C1 segment of cervical spinal cord (tissue), 14 donors: ENCODE data around the gene TMEM258.
A peak's percentile ranks its signal among the peaks of the same experiment; 100 is the strongest.

ENCODE experiments used
- DNase-seq, 14 donors: peaks; one replicate each; lab custom pipeline; 2025; lab: John Stamatoyannopoulos, UW

TMEM258 gene

DNA sequence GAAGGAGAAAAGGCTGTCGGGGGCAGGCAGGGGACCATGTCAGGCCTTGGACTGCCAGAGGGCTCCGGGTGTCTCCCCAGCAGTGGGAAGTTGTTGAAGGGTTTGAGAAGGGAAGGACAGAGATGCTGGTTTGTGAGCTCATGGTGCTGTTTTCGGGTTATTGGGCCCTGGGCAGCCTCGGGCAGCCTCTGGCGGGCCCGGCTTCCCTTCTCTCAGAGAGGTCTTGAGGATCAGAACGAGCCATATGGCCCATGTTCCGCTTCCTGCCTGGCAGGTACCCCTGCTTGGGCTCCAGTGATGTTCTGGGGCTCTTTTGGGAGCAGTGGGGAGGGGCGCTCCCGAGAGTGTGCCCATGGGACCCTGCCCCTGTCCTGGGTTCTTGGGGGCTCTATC is 30.2 kb downstream of the TMEM258 start:
- DNase-seq, result no peak

DNA sequence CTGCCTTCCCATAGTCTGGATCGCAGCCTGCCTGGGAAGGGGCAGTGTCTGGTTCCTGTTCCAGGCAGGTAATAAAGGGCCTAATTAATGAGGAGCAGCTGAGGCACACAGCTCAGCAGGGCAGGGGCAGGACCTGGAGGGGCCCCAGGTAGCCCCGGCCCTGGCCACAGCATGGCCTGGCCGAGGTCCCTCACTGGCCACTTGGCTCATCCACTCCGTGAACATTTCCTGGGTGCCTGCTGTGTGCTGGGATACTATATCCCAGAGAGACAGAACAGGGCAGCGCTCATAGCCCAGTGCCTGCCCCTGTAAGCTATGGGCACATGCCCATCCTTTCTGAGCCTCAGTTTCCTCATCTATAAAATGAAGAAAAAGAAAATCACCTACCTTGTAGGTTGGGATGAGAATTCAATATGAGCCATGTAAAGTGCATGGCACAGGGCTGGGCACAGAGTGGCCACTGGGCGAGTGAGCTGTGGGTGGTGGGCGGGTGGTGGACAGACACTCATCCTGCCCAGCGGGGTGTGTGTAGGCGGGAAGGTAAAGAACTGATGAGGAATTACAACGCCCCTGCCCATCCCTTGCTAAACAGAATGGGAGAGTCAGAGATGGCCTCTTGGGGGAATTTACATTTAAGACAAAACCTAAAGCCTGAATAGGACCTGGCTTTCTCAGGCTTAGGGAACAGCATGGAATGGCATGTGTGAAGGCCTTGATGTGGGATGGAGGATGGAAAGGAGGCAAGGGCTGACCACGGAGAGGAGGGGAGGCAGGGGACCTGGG is 30.8 kb downstream of the TMEM258 start:
- DNase-seq, result no peak

DNA sequence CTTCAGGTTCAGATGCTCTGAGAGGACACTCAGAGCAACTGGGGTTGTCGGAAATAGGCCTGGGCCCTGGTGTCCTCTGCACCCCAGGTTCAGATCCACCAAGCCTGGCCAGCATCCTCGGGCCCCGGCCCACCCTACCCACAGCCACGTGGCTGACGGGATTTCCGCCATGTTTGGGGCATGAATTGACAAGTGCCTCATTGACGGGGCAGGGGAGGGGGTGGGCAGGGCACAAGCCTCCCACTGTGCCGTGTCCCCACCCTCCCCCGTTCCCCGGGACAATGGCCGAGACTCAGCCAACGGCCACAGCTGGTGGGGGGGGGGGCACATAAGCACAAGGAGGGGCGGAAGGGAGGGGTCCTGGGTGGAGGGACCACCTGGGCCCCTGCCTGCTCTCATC is 31.5 kb downstream of the TMEM258 start:
- DNase-seq, result peak in 12 of 14 donors; percentile 31 to 92 (median 80)

DNA sequence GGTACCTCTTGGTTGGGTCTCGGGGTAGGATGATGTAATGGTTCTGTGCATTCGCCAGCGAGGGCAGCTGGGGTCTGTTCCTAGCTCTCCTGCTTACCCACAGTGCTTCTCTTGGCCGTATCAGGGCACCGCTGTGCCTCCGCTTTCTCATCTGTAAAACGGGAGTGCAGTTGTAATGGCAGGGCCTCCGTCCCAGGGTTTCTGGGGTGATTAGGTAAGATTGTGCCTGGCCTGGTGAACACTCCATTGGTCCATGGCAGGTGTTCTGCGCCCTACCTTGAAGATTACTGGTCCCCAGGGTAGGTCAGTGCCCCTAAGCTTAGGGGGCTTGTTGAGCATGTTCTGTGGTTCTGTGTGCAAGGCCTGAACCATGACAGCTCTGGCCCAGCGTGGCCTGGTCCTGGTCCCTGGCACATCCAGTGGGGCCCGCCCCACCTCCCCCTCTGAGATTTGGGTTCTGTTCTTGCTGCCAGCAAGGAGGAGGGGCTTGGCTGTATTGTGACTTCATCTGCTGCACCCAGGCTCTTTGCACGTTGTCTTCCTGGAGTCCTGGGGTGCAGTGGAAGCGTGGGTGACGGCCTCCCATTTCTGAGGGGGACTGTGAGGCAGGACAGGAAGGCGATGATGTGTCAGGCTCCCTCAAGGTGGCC is 35.1 kb downstream of the TMEM258 start:
- peak in 2 of 14 donors; percentile 20 to 41 for DNase-seq

DNA sequence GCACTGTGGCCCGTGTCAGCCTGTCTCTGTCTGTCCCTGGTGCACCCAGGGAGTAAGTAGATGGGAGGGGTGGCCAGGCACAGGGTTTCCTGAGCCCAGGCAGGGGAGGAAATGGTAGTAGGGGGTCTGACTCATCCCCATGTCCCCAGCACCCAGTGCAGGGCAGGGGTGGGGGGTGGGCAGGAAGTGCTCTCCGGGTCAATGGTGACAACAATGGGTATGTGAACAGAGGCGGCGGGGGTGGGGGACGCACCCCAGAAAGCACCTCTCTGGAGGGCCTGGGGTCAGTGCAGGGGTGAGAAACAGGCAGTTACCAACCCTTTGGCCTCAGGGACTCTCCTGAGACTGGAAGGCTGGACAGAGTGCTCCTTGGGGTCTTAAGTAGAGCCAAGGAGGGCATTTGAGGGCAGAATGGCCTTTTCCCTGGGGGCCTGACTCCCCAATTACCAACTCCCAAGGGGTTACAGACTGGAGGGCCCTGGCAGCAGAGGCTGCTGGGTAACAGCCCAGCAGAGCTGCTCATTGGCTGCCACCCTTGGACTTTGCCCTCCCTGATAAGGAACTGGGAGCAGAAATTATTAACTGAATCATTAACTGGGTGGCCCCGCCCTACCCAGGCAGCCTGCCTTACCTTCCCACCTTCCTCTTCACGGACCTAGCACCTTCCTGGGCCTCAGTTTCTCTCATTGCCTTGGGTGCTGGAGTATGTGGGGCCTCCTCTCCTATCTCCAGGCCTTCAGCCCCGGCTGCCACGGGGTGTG is 35.8 kb downstream of the TMEM258 start:
- peak in 3 of 14 donors; percentile 15 to 79 (median 39) for DNase-seq

DNA sequence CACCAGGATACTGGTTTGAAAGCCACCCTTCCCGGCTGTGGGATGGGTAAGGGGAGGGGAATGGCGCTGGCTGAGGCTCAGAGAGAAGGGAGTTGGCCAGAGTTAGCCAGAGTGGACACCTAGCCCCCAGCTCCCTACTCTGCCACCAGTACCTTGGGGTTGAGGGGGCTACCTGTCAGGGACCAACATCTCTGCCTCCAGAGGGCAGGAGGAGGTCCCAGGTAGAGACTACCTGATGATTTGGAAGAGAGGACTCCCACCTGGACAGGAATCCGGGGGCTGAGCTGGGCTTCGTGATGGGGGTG is 36.3 kb downstream of the TMEM258 start:
- no peak for DNase-seq

DNA sequence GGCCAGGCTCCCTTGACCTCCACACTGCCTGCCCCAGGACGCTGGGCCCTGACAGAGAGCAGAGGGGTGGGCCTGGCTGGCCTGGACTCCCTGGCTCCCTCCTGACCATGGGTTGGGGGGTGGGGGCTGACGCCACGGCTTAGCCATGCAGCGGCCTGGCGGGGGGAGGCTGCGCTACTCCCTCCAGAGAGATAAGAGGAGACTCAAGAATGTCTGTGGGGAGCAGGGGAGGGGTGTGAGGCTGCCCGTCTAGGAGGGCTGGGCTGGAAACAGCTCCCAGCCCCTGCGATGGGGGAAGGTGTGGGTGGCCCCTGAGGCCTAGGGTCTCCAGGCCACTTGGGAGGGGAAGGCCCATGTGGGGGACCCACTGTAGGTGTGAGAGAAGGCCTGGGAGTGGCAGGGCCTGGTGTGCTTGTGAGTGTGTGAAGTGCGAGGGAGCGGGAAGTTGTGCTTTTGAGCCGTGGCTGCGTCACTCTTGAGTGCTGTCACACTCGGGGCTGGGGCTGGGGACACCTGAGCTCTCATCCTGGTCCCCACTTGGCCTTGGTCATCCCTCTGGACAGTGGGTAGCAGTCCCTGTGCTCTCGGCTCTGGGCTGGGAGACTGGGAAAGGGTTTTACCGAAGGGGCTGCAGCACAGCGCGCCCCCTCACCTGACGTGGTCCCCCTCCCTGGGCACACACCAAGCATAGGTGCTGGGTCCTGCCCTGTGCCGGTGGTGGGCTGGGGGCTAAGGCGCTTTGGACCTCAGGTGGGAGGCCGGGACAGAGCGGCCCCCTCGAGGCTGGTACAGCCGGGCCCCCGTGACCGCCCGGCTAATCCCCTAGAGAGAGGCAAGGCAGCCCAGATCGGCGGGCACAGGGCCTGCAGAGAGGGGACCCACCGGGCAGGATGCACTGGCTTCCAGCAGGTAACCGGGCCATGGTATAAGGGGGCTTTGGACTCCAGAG is 37.6 kb downstream of the TMEM258 start:
- peak in 3 of 14 donors; percentile 15 to 53 (median 47) for DNase-seq

DNA sequence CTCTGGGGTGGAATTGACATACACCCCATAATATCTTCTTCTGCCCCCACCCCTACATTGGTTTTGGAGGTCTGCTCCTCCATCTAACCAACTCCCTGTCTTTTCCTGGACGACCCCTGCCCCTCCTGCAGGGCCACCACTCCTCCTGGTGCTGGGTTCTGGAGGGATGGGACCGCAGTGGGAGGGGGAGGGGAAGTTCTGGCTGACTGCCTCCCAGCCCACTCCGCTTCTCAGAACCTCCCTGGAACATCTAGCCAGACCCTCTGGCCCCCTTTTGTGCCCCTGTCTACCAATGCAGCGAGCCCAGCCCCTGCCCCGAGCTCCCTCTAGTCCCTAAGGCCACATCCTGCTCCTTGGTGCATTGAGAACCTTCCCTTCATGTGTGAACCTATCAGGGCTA is 38.7 kb downstream of the TMEM258 start:
- peak in 1 of 14 donors; percentile 44 for DNase-seq

DNA sequence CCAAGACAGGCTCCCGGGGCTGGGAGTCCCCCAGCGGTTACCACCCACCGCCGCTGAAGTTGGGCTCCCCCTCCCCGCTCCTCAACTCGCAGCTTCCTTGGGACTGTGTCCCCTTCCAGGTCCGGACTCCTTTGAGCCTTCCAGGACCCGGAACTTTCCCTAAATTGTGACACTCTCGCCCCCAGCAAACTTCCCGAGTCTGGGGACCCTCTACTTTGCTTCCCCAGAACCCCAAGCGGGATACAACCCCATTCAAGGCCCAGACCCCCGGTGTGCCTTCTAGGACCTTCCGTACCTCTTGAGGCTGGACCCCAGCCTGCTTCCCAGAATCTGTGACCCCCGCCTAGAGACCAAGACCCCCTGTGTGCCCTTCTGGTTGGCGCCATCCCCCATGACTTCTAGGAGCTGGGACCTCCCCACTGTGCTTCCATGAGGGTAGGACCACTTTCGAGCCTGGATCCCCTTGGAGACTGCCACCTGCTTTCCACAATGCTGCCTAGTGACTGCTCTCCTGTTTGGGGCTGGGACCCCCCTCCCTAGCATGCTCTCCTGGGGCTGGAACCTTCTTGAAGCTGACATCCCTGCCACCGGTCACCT is 39.4 kb downstream of the TMEM258 start:
- peak in 1 of 14 donors; percentile 44 for DNase-seq

DNA sequence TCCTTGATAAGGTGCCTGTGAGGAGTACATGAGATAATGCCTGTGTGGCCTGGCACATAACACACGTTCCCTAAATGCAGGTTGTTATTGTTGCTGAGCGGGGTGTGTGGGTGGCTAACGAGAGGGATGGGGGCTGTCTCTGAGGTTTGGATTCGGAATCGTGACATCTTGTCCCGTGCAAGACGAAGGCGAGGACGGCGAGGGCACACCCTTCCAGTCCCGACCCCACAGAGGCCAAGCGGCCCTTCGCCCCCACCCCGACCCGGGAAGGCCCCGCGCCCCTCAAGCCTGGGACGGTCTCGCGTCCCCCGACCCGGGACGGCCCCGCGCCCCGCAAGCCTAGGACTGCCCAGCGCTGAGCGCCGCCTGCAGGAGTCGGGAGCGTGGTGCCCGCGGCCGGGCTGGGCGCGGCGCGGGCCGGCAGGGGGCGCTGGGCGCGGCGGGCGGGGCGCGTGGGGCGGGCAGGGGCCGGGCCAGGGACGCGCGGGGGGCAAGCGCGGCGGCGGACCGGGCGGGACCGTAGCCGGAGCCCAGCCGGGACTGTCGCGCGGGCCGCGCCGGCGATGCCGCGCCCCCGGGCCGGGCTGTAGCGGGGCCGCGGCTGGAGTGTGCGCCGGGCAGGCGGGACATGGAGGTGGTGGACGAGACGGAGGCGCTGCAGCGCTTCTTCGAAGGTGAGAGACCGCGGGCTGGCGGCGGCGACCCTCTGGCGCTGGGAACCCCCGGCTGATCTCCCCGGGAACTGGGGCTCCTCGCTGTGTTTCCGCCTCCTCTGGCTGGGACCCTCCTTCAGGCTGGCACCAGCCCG is 40.1 kb downstream of the TMEM258 start, which contains the start of gene MYRF:
TSS of gene MYRF (plus strand) at position 520 of the 808 bp plus-strand sequence. CDS start at position 629, 109 bp downstream.
- DNase-seq, result peak in 10 of 14 donors; percentile 23 to 82 (median 42)

DNA sequence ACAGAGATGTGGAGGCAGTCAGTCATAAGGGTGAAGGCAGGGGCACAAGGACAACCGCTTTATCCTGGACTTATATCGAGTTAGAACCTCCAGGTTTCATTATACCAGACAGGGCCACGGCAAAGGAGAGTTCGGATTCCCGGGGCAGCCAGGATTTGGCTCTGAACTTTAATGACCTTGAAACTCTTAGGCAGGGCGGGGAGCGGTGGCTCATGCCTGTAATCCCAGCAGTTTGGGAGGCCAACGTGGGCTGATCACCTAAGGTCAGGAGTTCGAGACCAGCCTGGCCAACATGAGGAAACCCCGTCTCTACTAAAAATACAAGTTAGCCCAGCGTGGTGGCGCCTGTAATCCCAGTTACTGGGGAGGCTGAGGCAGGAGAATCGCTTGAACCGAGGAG is 41.0 kb downstream of the TMEM258 start:
- no peak for DNase-seq

DNA sequence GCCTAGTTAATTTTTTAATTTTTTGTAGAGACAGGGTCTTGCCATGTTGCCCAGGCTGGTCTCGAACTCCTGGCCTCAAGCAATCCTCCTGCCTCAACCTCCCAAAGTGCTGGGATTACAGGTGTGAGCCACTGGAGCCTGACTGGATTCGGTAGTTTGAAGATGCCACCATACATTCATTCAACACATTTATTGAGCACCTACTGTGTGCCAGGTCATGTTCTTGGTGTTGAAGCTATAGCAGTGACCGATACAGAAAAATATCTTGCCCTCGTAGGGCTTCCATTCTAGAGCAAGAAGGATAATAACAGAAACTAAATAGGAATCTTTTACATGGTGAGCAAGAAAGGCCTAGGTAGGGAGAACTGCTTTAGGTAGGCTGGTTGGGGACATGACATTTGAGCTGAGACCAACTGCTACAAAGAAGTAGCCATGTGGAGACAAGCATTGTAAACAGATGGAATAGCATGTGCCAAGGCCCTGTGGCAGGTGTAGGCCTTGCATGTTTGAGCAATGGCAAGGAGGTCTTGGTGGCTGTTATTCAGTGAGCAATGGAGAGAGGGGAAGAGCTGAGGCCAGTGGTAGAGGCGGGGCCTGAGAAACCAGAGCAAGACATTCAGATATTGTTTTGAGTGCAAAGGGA is 41.6 kb downstream of the TMEM258 start:
- no peak for DNase-seq

DNA sequence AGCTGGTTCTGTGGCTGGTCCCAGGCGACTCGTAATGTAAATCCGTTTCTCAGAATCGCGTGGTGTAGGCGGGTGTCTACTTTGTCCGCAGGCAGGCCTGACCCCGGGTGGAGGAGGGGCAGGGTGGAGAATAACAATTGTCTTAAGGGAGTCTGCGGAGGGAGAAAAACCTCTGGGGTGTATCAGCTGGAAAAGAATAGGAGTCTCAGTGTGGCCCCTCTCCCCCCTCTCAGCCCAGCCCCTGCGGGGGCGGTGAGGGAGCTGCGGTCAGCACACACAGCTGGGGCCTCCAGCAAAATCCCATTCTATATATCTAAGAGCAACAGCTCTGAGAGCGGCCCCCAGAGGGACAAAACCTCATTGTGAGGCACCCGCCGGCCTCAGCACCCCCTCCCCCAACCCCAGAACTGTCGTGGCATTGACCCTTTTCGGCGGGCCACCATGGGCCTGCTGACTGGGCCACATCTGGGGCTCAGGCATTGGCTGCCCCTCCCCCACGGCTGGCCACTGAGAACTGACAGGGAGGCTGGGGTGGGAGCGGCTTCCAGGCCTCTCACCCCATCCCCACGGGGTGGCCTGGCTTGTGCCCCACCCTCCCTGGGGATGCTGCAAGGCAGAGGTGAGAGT is 42.7 kb downstream of the TMEM258 start:
- peak in 13 of 14 donors; percentile 30 to 95 (median 85) for DNase-seq

DNA sequence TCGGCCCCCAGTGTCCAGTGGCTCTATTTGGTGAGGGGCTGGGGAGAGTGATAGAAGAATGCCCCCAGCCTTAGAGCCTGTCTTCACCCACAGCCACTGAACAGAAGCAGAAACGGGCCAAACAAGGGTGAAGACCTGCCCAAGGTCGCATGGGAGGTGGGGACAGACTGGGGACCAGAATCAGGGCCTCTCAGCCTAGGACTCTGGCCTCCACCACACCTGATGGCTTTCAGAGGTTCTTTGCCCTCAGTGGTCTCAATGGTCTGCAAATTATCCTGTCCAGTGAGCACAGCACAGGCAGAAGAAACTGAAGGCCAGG is 44.5 kb downstream of the TMEM258 start:
- no peak for DNase-seq

DNA sequence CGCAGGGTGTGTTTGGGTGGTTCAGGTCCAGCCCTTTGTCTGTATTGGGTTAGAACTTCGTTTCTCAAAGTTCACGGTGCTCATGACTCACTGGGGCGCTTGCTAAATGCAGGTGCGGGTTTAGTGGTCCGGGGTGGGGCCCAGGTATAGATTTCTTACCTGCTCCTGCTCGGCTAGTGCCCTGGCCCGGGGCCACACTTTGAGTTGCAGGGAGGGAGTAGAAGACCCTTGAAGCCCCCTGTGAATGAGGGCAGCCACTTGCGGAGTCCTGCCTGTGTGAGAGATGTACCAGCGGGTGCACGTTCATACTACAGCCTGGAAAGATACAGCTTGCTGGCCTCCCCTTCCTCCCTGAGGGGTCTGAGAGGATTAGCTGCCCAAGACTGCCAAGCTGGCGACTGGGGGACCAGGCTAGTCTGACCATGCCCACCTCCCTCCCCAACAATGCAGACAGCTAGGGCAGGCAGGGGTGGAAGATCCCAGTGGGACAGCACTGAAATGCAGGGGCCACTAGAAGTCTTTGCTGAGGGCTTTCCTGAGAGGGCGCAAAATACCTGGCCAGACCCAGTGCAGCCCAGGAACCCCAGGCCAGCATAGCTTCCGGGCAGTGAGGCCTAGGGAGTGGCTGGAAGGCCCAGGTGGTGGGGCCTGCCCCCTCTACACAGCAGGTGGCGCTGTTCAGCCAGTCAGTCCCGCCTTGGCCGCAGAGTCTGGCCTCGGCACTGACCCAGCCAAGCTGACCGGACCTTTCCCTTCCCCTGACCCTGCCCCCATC is 45.0 kb downstream of the TMEM258 start:
- peak in 10 of 14 donors; percentile 37 to 85 (median 70) for DNase-seq

DNA sequence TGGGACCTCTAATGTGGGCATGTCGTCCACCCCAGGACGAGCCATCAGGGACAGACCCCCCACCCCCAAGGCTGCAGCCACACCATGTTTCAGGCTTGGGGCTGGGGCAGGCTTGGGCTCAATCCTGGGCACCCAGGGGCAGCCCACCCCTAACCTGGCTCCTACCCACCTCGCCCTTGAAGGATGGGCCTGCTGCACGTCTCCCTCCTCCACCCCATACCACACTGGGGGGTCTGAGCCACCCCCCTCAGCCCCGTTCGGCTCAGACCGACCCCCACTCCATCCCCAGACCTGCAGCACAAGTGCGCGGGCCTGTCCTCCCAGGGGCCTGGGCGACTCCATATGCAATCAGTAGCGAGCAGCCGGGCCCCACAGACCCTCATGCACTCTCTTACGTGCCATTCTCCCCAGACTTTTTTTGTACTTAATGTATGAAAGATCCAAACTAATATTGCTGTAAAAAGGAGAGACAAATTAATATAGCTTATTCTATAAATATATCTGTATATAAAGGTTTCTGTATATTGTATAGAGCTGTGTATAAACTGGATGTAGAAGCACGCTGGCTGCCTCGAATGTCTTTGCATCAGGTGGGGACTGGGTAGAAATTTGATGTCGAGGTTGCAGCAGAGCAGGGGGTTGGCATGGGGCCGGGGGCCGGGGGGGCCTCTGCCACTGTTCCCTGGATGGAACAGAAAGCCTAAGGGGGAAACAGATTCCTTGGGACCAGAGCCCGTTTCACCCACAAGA is 45.8 kb downstream of the TMEM258 start:
- no peak for DNase-seq

DNA sequence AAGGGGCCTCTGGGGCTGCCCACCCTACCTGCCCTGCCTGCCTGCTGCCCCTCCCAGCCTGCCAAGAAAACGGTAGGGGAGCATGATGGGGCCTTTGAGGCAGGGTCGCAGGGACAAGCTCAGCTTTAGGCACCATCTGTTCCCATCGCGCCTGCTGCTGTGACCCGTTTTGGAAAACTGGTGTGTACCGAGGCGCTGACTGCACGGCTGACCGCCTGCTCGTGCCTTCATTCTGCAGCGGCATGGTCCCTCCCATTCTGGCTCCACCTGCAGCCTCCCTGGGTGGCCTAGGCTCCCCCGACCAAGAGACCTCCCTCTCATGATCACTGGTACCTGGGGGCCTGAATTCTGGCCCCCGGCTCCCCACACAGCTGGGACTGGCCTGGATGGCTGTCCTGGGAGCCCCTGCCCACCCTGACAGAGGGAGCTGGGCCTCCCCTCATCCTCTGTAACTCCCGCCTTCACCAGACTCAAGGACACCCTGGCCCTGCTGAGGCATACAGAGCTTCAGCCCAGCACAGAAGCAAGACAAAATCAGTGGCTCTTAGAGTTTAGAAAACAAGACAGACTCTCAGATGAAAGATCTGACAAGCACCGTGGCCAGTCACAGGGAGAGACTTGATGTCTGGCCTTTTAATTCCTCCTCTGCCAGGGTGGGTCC is 46.5 kb downstream of the TMEM258 start:
- no peak for DNase-seq
